ENCODE results near the gene TSHZ1.

DNA sequence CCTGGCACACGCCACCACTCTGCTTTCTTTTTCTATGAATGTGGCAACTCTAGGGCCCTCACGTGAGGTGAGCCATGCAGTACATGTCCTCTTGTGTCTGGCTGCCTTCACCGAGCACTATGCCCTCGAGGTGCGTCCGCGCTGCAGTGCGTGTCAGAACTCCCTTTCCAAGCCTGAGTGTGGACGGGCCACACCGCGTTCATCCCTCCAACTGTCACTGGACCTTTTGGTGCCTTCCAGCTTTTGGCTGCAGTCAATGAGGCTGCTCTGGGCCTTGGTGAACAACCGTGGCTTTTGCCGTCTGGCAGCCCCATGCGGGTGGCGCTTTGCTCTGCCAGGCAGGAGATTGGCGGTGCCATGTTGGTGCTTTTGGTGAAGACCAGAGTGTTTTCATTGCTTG, 74.0 kb downstream of the TSHZ1 start:
- TF ChIP-seq EZH2 (IDR thresholded peaks at IDR 0.05; ENCODE audit: insufficient read depth, poor library complexity, severe bottlenecking): no peak
- no peak for TF ChIP-seq EZH2phosphoT487 (IDR thresholded peaks at IDR 0.05; ENCODE audit: insufficient read depth, low read depth)
